Nephron (organoid): ENCODE data around the gene HES4.
"Not testable (repeated sequence)": the region's sequence is repeated elsewhere in the genome, so short reads cannot be mapped to it uniquely, and the experiment has no call there.

ENCODE experiments used
- H3K27ac Mint-ChIP-seq, 3 experiments: 2 replicates each; pipeline ENCODE4 v1.8.0; 2020; ENCODE audit warnings: mixed read lengths in 3 of 3, mild to moderate bottlenecking in 2 of 3, moderate library complexity in 1 of 3
- H3K27me3 Mint-ChIP-seq: 2 replicates; pipeline ENCODE4 v1.8.0; 2021; ENCODE audit warnings: low read depth, mild to moderate bottlenecking, moderate library complexity, mixed read lengths
- H3K36me3 Mint-ChIP-seq: 2 replicates; pipeline ENCODE4 v1.8.0; 2020; ENCODE audit warnings: low read depth, mixed read lengths
- H3K4me1 Mint-ChIP-seq: 2 replicates; pipeline ENCODE4 v1.8.0; 2020; ENCODE audit warnings: mixed read lengths
- H3K4me3 Mint-ChIP-seq, 3 experiments: 2 replicates each; pipeline ENCODE4 v1.8.0; 2020; ENCODE audit warnings: mild to moderate bottlenecking in 3 of 3, mixed read lengths in 3 of 3, moderate library complexity in 2 of 3
- H3K9me3 Mint-ChIP-seq: 2 replicates; pipeline ENCODE4 v1.8.0; 2020; ENCODE audit warnings: mixed read lengths
- CTCF ChIP-seq, 3 experiments: fragments of 200-600 bp; sonication (generic); IDR thresholded peaks; one replicate each; pipeline ENCODE4 v1.5.0; 2021; ENCODE audit warnings: antibody characterized with exemption in 3 of 3; ENCODE audit not compliant: unreplicated experiment in 3 of 3

Gene HES4

GRCh38 chr1:997713-997992 is 2.2 kb downstream of the HES4 start:
- Mint-ChIP-seq H3K36me3 (peaks cover 3% of the 10 kb centered on the region), H3K9me3 (peaks cover 6% of the 10 kb centered on the region)
- TF ChIP-seq CTCF (IDR thresholded peaks at IDR 0.05; ENCODE audit: unreplicated experiment in 3 of 3) = no peak

GRCh38 chr1:996851-997712 is 2.8 kb downstream of the HES4 start:
- Mint-ChIP-seq H3K4me3 (peak overlapping the region; percentile 69 to 77 (median 76)), H3K27me3 (peaks cover 24% of the 10 kb centered on the region)

More at GRCh38 chr1:997713-997992, 2.2 kb downstream of the HES4 start:
- Mint-ChIP-seq H3K4me3 (peak overlapping the region in 1 of 3 experiments; percentile 69), H3K27ac (no peak overlapping the region), H3K4me1 (peaks cover 4% of the 10 kb centered on the region), H3K27me3 (peaks cover 22% of the 10 kb centered on the region)

GRCh38 chr1:995665-996633 is 3.9 kb downstream of the HES4 start:
- Mint-ChIP-seq H3K27me3 (peaks cover 33% of the 10 kb centered on the region), H3K36me3 (peaks cover 6% of the 10 kb centered on the region), H3K9me3 (peaks cover 17% of the 10 kb centered on the region), H3K4me3 (peak overlapping the region; percentile 68 to 72 (median 72)), H3K4me1 (peaks cover 4% of the 10 kb centered on the region), H3K27ac (peak overlapping the region in 2 of 3 experiments; percentile 17 to 48)
- no peak for TF ChIP-seq CTCF (IDR thresholded peaks at IDR 0.05; ENCODE audit: unreplicated experiment in 3 of 3)

More at GRCh38 chr1:996851-997712, 2.8 kb downstream of the HES4 start:
- Mint-ChIP-seq H3K9me3 (peaks cover 10% of the 10 kb centered on the region), H3K27ac (peak overlapping the region in 1 of 3 experiments; percentile 54), H3K4me1 (peaks cover 4% of the 10 kb centered on the region), H3K36me3 (peaks cover 6% of the 10 kb centered on the region)
- no peak for TF ChIP-seq CTCF (IDR thresholded peaks at IDR 0.05; ENCODE audit: unreplicated experiment in 3 of 3)

GRCh38 chr1:994546-994945 is 5.4 kb downstream of the HES4 start:
- H3K36me3 Mint-ChIP-seq, H3K4me3 Mint-ChIP-seq, H3K4me1 Mint-ChIP-seq, H3K27ac Mint-ChIP-seq: not testable (repeated sequence)
- H3K9me3 Mint-ChIP-seq = peaks cover 20% of the 10 kb centered on the region
- H3K27me3 Mint-ChIP-seq = peaks cover 43% of the 10 kb centered on the region

- Mint-ChIP-seq H3K9me3 (peaks cover 31% of the 10 kb centered on the region), H3K36me3 (peaks cover 6% of the 10 kb centered on the region), H3K4me1 (peaks cover 4% of the 10 kb centered on the region), H3K27ac (no peak overlapping the region), H3K4me3 (no peak overlapping the region), H3K27me3 (peaks cover 53% of the 10 kb centered on the region)
- TF ChIP-seq CTCF (IDR thresholded peaks at IDR 0.05; ENCODE audit: unreplicated experiment in 3 of 3) = no peak
Observed at GRCh38 chr1:993379-993995, 6.4 kb downstream of the HES4 start.

- Mint-ChIP-seq H3K4me1 (peaks cover 4% of the 10 kb centered on the region), H3K27ac (no peak overlapping the region), H3K36me3 (peaks cover 6% of the 10 kb centered on the region), H3K9me3 (peaks cover 33% of the 10 kb centered on the region), H3K4me3 (no peak overlapping the region), H3K27me3 (peaks cover 55% of the 10 kb centered on the region)
- no peak for TF ChIP-seq CTCF (IDR thresholded peaks at IDR 0.05; ENCODE audit: unreplicated experiment in 3 of 3)
Observed at GRCh38 chr1:992362-992761, 7.5 kb downstream of the HES4 start.
